Activated T-helper 1 cell treated with anti-CD3 and anti-CD28 coated beads, Interleukin-12 subunit alpha, Interleukin-12 subunit beta, Interleukin-2, Interleukin-4 antibody, amounts not matched to agents 30 ng/mL and 10 ng/mL and 1 ng/mL, durations not matched to agents 14 hours and 24 hours and 36 hours (primary cell): ENCODE measurements around the gene NEUROD2. TPM values are rescaled to one million over a fixed set of nuclear protein-coding genes. Genes with fewer than 3 reads are reported as not detected.

ENCODE experiments used
- DNase-seq: peaks from one replicate; pipeline ENCODE4 v3.0.0; 2021; ENCODE audit warnings: low spot score
- H3K27ac Mint-ChIP-seq: one replicate; pipeline ENCODE4 v1.8.0; 2021; ENCODE audit warnings: mild to moderate bottlenecking, mixed read lengths
- H3K27me3 Mint-ChIP-seq: one replicate; pipeline ENCODE4 v1.8.0; 2022; ENCODE audit warnings: mild to moderate bottlenecking, moderate library complexity, mixed read lengths; ENCODE audit not compliant: insufficient read depth
- H3K36me3 Mint-ChIP-seq: one replicate; pipeline ENCODE4 v1.8.0; 2021; ENCODE audit warnings: low read depth, mixed read lengths
- H3K4me1 Mint-ChIP-seq: one replicate; pipeline ENCODE4 v1.8.0; 2021; ENCODE audit warnings: low read depth, mixed read lengths
- H3K4me3 Mint-ChIP-seq: one replicate; pipeline ENCODE4 v1.8.0; 2021; ENCODE audit warnings: mild to moderate bottlenecking, moderate library complexity, mixed read lengths
- H3K9me3 Mint-ChIP-seq: one replicate; pipeline ENCODE4 v1.8.0; 2021; ENCODE audit warnings: mixed read lengths
- intact Hi-C: fragments of 100-400 bp; cut with micrococcal nuclease; formaldehyde crosslinking; loops from one replicate; pipeline ENCODE4 v1.15.1; 2024
- total RNA-seq: library from RNA; stranded (reverse); gene quantifications from 2 replicates; pipeline ENCODE4 v1.2.3, GENCODE V29; 2022

NEUROD2 gene
- total RNA-seq, 1 donor from 2014 or later: not detected

DNA sequence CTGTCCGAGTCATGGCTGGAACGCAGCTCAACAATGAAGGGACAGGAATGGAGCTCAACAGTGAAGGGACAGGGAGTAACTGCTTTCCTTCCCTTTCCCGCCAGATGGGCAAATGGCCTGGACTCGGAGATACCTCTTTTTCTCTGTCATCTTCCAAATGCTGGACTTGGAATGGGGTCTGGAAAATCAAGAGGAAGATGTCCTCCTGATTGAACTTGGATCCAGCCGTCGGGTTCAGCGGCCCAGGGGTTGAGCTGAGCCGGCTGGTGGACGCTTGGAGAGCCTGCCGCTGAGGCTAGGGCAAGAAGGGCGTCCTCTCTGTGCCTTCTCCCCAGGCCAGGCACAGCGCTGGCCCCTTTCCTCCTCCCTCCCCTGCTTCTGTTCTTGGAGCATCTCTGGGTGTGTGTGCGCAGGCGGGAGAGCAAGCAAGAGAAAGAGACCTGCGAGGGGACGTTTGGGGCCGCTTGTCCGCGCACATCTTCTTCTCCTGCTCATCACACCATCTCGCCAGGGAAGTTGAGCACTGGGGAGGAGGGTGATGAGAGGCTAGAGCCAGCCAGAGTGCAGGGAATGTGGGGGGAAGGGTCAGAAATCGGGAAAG is 6.6 kb downstream of the NEUROD2 start:
- no peak overlapping the region for H3K27ac Mint-ChIP-seq
- no peaks in the 10 kb centered on the region for H3K9me3 Mint-ChIP-seq
- intact Hi-C loops: no loop called here

GRCh38 chr17:39600288-39600996 is 7.3 kb downstream of the NEUROD2 start:
- Mint-ChIP-seq H3K27me3 (peaks cover 80% of the 10 kb centered on the region), H3K4me1 (peaks cover 12% of the 10 kb centered on the region), H3K9me3 (no peaks in the 10 kb centered on the region), H3K27ac (no peak overlapping the region), H3K36me3 (peaks cover 2% of the 10 kb centered on the region), H3K4me3 (no peak overlapping the region)
- intact Hi-C loops: no loop called here
- no peak for DNase-seq

More for the DNA sequence above, 6.6 kb downstream of the NEUROD2 start:
- Mint-ChIP-seq H3K4me1 (peaks cover 12% of the 10 kb centered on the region), H3K36me3 (no peaks in the 10 kb centered on the region), H3K4me3 (no peak overlapping the region), H3K27me3 (peaks cover 77% of the 10 kb centered on the region)
- DNase-seq: no peak

- H3K36me3 Mint-ChIP-seq: peaks cover 2% of the 10 kb centered on the region
- DNase-seq: no peak
- peak overlapping the region; percentile 55 for H3K27ac Mint-ChIP-seq
- peaks cover 81% of the 10 kb centered on the region for H3K27me3 Mint-ChIP-seq
- H3K4me3 Mint-ChIP-seq: no peak overlapping the region
- no peaks in the 10 kb centered on the region for H3K9me3 Mint-ChIP-seq
- intact Hi-C loops: no loop called here
- peaks cover 12% of the 10 kb centered on the region for H3K4me1 Mint-ChIP-seq
Measured at GRCh38 chr17:39599665-39600231, 8.0 kb downstream of the NEUROD2 start.

GRCh38 chr17:39599004-39599664 is 8.6 kb downstream of the NEUROD2 start:
- H3K4me1 Mint-ChIP-seq: peaks cover 12% of the 10 kb centered on the region
- DNase-seq: no peak
- no peaks in the 10 kb centered on the region for H3K9me3 Mint-ChIP-seq
- H3K4me3 Mint-ChIP-seq: no peak overlapping the region
- H3K36me3 Mint-ChIP-seq: peaks cover 2% of the 10 kb centered on the region
- intact Hi-C loops: no loop called here
- H3K27me3 Mint-ChIP-seq: peaks cover 84% of the 10 kb centered on the region
- no peak overlapping the region for H3K27ac Mint-ChIP-seq

DNA sequence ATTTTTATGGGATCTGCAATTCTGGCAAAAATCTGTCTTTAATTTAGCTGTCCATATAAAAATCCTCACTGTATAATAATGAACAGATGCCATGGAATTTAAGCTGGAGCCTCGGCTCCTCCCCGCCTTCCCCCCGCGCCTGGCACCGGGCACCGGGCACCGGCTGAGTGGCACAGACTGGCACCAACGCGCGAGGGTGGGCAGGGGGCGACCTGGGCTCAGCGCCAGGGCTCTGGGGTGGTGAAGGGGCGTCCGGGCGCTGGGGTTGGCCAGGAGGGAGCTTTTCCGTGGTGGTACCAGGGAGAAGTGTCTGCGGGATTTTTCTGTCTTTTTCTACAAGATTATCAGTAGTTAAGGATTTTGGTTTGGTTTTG is 9.1 kb downstream of the NEUROD2 start:
- peaks cover 85% of the 10 kb centered on the region for H3K27me3 Mint-ChIP-seq

DNA sequence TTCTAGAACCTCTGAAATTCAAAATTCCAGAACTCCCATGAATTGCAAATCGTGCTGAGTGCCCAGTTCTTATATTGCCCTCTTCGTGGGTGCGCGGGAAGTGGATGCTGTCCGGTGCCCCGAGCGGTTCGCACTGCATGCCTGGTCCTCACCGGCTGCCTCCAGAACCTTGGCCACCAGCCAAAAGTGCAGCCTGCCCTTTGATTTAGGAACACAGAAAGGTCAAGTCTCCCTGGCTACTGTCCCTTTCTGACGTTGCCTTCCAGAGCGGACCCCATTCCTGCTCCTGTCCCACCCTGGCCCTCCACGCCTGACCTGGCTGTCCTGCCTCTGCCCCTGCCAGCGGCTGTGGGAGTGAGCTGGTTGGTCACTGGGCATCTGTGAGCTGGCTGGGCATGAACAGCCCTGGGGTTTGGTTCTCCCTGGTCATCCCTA is 9.7 kb downstream of the NEUROD2 start:
- DNase-seq: no peak
- Mint-ChIP-seq H3K4me1 (peaks cover 5% of the 10 kb centered on the region), H3K9me3 (no peaks in the 10 kb centered on the region), H3K4me3 (no peak overlapping the region), H3K27ac (no peak overlapping the region), H3K27me3 (peaks cover 83% of the 10 kb centered on the region), H3K36me3 (peaks cover 3% of the 10 kb centered on the region)
- intact Hi-C loops: no loop called here

More for the DNA sequence above, 9.1 kb downstream of the NEUROD2 start:
- no peak for DNase-seq
- peaks cover 2% of the 10 kb centered on the region for H3K36me3 Mint-ChIP-seq
- no peak overlapping the region for H3K4me3 Mint-ChIP-seq
- no peak overlapping the region for H3K27ac Mint-ChIP-seq
- H3K4me1 Mint-ChIP-seq: peaks cover 11% of the 10 kb centered on the region
- intact Hi-C loops: no loop called here
- no peaks in the 10 kb centered on the region for H3K9me3 Mint-ChIP-seq

DNA sequence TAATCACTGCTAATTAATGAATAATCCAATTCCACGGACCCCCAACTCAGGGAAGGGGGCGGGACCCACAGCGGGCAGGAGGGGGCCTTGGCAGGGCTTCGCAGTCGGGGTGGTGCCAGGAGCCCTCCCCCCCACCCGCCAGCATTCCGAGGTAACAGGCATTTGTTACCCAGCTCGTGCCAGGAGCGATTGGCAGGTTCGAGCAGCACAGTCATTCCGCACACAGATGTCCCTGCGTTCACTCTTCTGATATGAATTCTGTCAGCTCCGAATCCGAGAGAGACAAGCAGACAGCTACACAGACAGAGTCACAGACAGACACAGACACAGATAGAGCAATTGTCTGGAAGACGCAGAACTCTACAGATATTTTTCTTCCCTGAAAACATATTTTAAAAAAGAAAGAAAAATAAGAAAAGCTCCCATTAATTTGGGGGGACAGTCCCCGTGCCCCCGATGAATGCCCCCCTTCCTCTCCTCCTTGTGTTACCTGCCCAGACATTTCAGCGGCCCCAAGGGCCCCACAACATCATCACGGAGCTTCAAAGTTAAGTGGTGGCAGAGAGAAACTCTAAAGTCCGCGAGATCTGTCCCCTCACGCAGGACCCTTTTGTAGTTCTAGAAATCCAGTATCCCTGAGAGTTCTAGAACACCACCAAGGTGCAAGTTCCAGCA is 10.2 kb downstream of the NEUROD2 start:
- Mint-ChIP-seq H3K27me3 (peaks cover 81% of the 10 kb centered on the region), H3K27ac (no peak overlapping the region), H3K36me3 (peaks cover 4% of the 10 kb centered on the region), H3K9me3 (no peaks in the 10 kb centered on the region), H3K4me1 (peaks cover 4% of the 10 kb centered on the region), H3K4me3 (no peak overlapping the region)
- intact Hi-C loops: no loop called here
- DNase-seq: no peak

- H3K4me1 Mint-ChIP-seq: peaks cover 4% of the 10 kb centered on the region
- H3K27me3 Mint-ChIP-seq: peaks cover 77% of the 10 kb centered on the region
- no peak for DNase-seq
- no peak overlapping the region for H3K27ac Mint-ChIP-seq
- intact Hi-C loops: no loop called here
- H3K36me3 Mint-ChIP-seq: peaks cover 4% of the 10 kb centered on the region
- H3K9me3 Mint-ChIP-seq: no peaks in the 10 kb centered on the region
- H3K4me3 Mint-ChIP-seq: no peak overlapping the region
Measured at GRCh38 chr17:39596543-39597267, 11.0 kb downstream of the NEUROD2 start.

DNA sequence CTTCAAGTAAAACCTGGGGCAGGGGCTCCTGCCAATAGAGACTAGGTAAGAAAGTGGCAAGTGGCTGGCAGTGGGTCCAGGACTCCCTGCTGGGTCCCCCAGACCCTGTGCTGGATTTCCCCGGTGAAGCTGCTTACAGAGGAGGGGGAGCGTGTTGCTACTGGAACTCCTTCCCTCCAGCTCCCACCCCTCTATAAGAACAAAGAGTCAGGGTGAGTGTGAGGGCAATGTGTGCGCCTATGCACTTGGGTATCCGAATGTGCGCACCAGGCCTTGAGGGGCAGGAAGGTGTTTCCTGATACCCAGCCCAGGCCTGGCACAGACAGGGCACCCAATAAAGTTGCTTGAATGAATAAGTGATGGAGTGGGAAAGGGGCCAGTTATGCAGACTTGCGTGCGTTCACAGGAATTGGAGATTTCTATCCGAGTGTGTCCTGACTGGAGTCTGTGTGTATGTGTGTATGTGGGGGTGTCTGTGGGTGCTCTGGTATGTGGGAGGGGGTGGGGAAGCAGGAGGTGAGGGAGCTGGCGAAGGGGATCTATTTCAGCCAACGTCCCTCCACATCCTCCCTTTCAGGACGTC is 11.7 kb downstream of the NEUROD2 start:
- peaks cover 71% of the 10 kb centered on the region for H3K27me3 Mint-ChIP-seq
- H3K36me3 Mint-ChIP-seq: peaks cover 4% of the 10 kb centered on the region
- intact Hi-C loops: loop anchor here (2.0 kb wide), 1 partner anchor 13 kb away; no protein-coding TSS in a partner anchor
- peaks cover 4% of the 10 kb centered on the region for H3K4me1 Mint-ChIP-seq
- H3K4me3 Mint-ChIP-seq: no peak overlapping the region
- no peak for DNase-seq
- H3K9me3 Mint-ChIP-seq: no peaks in the 10 kb centered on the region
- no peak overlapping the region for H3K27ac Mint-ChIP-seq

DNA sequence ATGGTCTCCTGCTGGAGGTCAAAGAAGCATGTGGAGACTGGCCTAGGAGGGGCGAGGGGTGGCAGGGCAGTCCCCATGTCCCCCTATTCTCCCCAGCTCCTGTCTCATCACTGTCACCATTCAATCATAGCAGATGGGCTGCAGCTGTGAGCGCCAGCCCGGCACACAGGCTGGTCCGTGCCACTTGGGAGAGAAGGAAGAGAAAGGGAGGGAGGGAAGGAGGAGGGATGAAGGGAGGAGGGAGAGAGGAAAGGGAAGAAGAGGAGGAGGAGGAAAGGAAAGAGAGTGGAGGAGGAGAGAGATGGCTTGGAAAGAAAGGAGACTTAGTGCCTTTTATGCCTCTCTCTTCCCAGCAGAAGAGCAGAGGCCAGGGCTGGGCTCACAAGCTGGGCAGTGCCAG is 12.4 kb downstream of the NEUROD2 start:
- Mint-ChIP-seq H3K27ac (no peak overlapping the region), H3K9me3 (no peaks in the 10 kb centered on the region), H3K36me3 (peaks cover 4% of the 10 kb centered on the region), H3K4me1 (peaks cover 4% of the 10 kb centered on the region), H3K4me3 (no peak overlapping the region), H3K27me3 (peaks cover 66% of the 10 kb centered on the region)
- DNase-seq: no peak
- intact Hi-C loops: loop anchor here (2.0 kb wide), 1 partner anchor 14 kb away; no protein-coding TSS in a partner anchor

- intact Hi-C loops: no loop called here
- peaks cover 67% of the 10 kb centered on the region for H3K27me3 Mint-ChIP-seq
- H3K27ac Mint-ChIP-seq: no peak overlapping the region
- no peak for DNase-seq
- peaks cover 4% of the 10 kb centered on the region for H3K4me1 Mint-ChIP-seq
- no peak overlapping the region for H3K4me3 Mint-ChIP-seq
- H3K36me3 Mint-ChIP-seq: peaks cover 4% of the 10 kb centered on the region
- H3K9me3 Mint-ChIP-seq: no peaks in the 10 kb centered on the region
Measured at GRCh38 chr17:39593371-39593770, 14.3 kb downstream of the NEUROD2 start.
